H9 (cell line): ENCODE results near the gene HERPUD2. TPM values are rescaled to one million over a fixed set of nuclear protein-coding genes. Genes with fewer than 3 reads are reported as not detected.

Source experiments
- total RNA-seq: library from RNA; stranded (reverse); gene quantifications from 2 replicates; pipeline ENCODE4 v1.2.1, GENCODE V29; 2021

HERPUD2 gene
- total RNA-seq, 1 experiment from 2014 or later, result 17.0 TPM

Other genes starting within 250 kb of the HERPUD2 start
- gene SEPTIN7, start 105.9 kb upstream of the HERPUD2 start, total RNA-seq, result 184 and 188 TPM in 2 replicates